SK-N-MC (cell line): Measurements from ENCODE around the gene NOP14.
A peak's percentile ranks its signal among the peaks of the same experiment; 100 is the strongest.

Experiments used
- EZH2 ChIP-seq: fragments of 200-600 bp; sonication (generic); IDR thresholded peaks from one replicate; pipeline ENCODE4 v1.6.1; 2017; ENCODE audit warnings: antibody characterized with exemption
- FOXP2 ChIP-seq: optimal IDR thresholded peaks from 2 replicates; pipeline ENCODE3; 2011; ENCODE audit warnings: mild to moderate bottlenecking, moderate library complexity; ENCODE audit not compliant: insufficient read depth; ENCODE audit errors: extremely low read length, control extremely low read depth
- POLR2AphosphoS5 ChIP-seq: IDR thresholded peaks from 2 replicates; pipeline ENCODE4 v1.6.1; 2012; ENCODE audit warnings: mild to moderate bottlenecking, low read depth, low read length, borderline replicate concordance

DNA sequence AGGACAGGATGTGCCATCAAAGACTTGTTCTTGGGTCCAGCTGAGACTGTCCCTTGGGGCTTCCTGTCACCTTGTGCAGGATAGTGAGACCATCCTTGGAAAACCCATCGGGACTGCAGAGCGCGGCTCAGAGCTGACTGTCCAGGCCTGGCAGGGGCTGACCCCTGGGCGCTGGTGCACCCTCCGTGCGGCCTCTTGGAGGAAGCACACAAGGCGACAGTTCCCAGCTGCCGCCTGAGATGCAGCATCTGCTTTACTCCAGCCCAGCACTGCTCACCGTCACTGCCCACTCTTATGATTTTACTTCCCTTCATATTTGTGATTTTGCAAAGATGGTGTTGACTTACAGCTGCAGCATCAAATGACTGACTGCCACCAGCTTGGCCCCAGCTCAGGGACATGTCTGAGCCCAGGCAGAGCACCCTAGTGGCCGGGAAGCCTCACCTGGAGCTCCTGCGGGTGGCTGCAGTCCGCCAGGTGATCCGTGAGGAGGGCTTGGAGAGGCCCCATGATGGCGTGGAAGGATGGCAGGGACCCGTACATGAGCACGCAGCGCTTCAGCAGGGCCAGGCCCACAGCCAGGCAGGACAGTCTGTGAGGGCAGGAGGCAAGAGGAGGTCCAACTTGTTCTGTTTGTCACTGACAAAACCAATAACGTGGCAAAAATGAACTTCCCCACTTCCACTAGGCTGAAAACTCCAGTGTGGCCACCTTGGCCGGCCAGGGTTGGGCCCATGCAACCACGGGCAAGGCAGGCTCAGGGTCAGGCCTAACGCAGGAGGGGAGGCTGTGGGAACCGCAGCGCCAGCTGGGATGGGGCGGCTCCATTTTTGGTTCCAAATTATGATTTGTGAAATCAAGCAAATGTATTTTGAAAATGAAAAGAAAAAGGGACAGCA is 21.8 kb downstream of the NOP14 start:
- TF ChIP-seq EZH2 (no peak), POLR2AphosphoS5 (peak; percentile 23; the same call in 1 of the 2 replicates), FOXP2 (no peak)
